ENCODE results near the gene ARID1B. TPM values are rescaled to one million over a fixed set of nuclear protein-coding genes. Genes with fewer than 3 reads are reported as not detected.

The ARID1B gene
- total RNA-seq, 1 donor from 2014 or later: 248 TPM

- intact Hi-C loops (cut with micrococcal nuclease): loop anchor here (10.0 kb wide), 1 partner anchor 379 kb away; no protein-coding TSS in a partner anchor
- TF ChIP-seq CTCF (IDR thresholded peaks at IDR 0.05): no peak
- no peaks in the 10 kb centered on the region for H3K9me3 Mint-ChIP-seq
- POLR2A ChIA-PET: interaction anchor here (0.7 to 1.5 kb wide), 2 partner anchors 83 to 546 kb away, joined by 3 to 4 read pairs; no protein-coding TSS in a partner anchor
- no peaks in the 10 kb centered on the region for H3K27me3 Mint-ChIP-seq
- DNase-seq (no peak), ATAC-seq (ENCODE audit: low read depth) (no peak)
- H3K4me3 Mint-ChIP-seq: no peak overlapping the region
- peaks cover 41% of the 10 kb centered on the region for H3K4me1 Mint-ChIP-seq
- H3K36me3 Mint-ChIP-seq (ENCODE audit: low read depth): peaks cover 2% of the 10 kb centered on the region
- H3K27ac Mint-ChIP-seq: peak overlapping the region; percentile 35
- CTCF ChIA-PET: no interaction called here
Measured at GRCh38 chr6:156773935-156774852, 3.0 kb upstream of the ARID1B start.

GRCh38 chr6:156774863-156775405 lies 2.2 kb upstream of the ARID1B start:
- no peak for DNase-seq
- Mint-ChIP-seq H3K4me3 (peak overlapping the region; percentile 11), H3K27me3 (no peaks in the 10 kb centered on the region), H3K4me1 (peaks cover 36% of the 10 kb centered on the region), H3K9me3 (no peaks in the 10 kb centered on the region), H3K36me3 (ENCODE audit: low read depth) (peaks cover 4% of the 10 kb centered on the region), H3K27ac (no peak overlapping the region)
- no peak for TF ChIP-seq CTCF (IDR thresholded peaks at IDR 0.05)
- POLR2A ChIA-PET: no interaction called here
- CTCF ChIA-PET: no interaction called here
- intact Hi-C loops (cut with micrococcal nuclease): loop anchor here (5.0 to 10.0 kb wide), 3 partner anchors 380 to 1448 kb away; no protein-coding TSS in a partner anchor
- no peak for ATAC-seq (ENCODE audit: low read depth)

GRCh38 chr6:156775717-156776116 lies 1.5 kb upstream of the ARID1B start:
- TF ChIP-seq CTCF (IDR thresholded peaks at IDR 0.05): no peak
- ChIA-PET CTCF (interaction anchor here (1.5 to 1.9 kb wide), 2 partner anchors 76 to 211 kb away, joined by 4 to 5 read pairs; no protein-coding TSS in a partner anchor), POLR2A (interaction anchor here (0.5 to 5.8 kb wide), 10 partner anchors 8 to 264 kb away, joined by 4 to 155 read pairs (median 13); no protein-coding TSS in a partner anchor)
- peaks cover 9% of the 10 kb centered on the region for H3K36me3 Mint-ChIP-seq (ENCODE audit: low read depth)
- peaks cover 42% of the 10 kb centered on the region for H3K4me1 Mint-ChIP-seq
- H3K4me3 Mint-ChIP-seq: no peak overlapping the region
- no peak overlapping the region for H3K27ac Mint-ChIP-seq
- H3K27me3 Mint-ChIP-seq: no peaks in the 10 kb centered on the region
- DNase-seq: no peak
- H3K9me3 Mint-ChIP-seq: no peaks in the 10 kb centered on the region
- intact Hi-C loops (cut with micrococcal nuclease): loop anchor here (2.0 to 10.0 kb wide), 4 partner anchors 15 to 1448 kb away; no protein-coding TSS in a partner anchor
- ATAC-seq (ENCODE audit: low read depth): no peak

- no peak for TF ChIP-seq CTCF (IDR thresholded peaks at IDR 0.05)
- Mint-ChIP-seq H3K4me3 (peak overlapping the region; percentile 85), H3K27me3 (no peaks in the 10 kb centered on the region), H3K4me1 (peaks cover 49% of the 10 kb centered on the region), H3K36me3 (ENCODE audit: low read depth) (peaks cover 9% of the 10 kb centered on the region), H3K9me3 (no peaks in the 10 kb centered on the region), H3K27ac (peak overlapping the region; percentile 95)
- intact Hi-C loops (cut with micrococcal nuclease): loop anchor here (2.0 to 10.0 kb wide), 4 partner anchors 16 to 1449 kb away; no protein-coding TSS in a partner anchor
- DNase-seq (no peak), ATAC-seq (ENCODE audit: low read depth) (no peak)
- ChIA-PET POLR2A (interaction anchor here (0.5 to 5.8 kb wide), 12 partner anchors 8 to 263 kb away, joined by 3 to 155 read pairs (median 13); no protein-coding TSS in a partner anchor), CTCF (interaction anchor here (1.4 to 1.9 kb wide), 3 partner anchors 77 to 212 kb away, joined by 3 to 5 read pairs (median 4); no protein-coding TSS in a partner anchor)
Measured at GRCh38 chr6:156776470-156776839, 723 bp upstream of the ARID1B start.
